ENCODE data around the gene CALR3. TPM values are rescaled to one million over a fixed set of nuclear protein-coding genes. Genes with fewer than 3 reads are reported as not detected.
A peak's percentile ranks its signal among the peaks of the same experiment; 100 is the strongest.

Gene CALR3
- total and polyA plus RNA-seq, 2 of the 8 experiments (the other 6 are each of a cell fraction or from before 2014, with no cell fraction given) = 0.11 to 0.32 TPM

DNA sequence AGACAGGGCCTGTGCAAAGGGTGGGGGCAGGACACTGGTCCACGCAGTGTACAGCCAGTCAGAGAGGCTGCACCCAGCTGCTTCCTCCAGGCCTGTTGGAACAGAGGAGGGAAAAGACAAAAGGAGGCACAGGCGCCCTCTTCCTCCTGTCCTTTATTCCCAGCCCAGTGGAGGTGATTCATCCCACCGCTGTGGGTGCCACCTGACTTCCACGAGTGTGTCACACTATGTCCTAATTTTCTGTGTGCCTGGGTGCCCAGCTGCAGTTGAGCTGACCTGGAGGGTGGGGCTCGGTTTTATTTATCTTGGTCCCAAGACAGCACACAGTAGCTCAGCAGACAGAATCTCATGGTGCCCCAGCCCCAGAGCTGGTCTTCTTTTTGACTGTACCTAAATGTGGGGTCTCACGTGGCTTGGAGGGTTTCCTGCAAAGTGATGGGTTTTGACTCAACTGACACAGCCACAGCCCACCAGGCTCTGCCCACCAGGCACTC lies 33.2 kb downstream of the CALR3 start:
- H3K56ac ChIP-seq (replicated peaks; ENCODE audit: insufficient read length, low read depth, low read length) = no peak overlapping the region
- peaks cover 10 to 93% of the 10 kb centered on the region in 2 experiments for H3K79me2 ChIP-seq (ENCODE audit: control insufficient read depth in 1 of 2, insufficient read depth in 2 of 2, low read length in 2 of 2)
- H3K14ac ChIP-seq (ENCODE audit: insufficient read length) = no peak overlapping the region
- WGBS, 2 experiments (ENCODE audit: extremely low coverage in 1 of 2, insufficient coverage in 1 of 2, insufficient read length in 1 of 2, insufficient replicate concordance in 2 of 2, low coverage in 1 of 2, low lambda C conversion rate in 2 of 2, missing lambda C conversion rate in 1 of 2) = 83% methylated on average over 5 of the region's 6 CpGs; no CpG with 5 or more reads in 1 of the 2 experiments
- no peak overlapping the region for H3K4me3 ChIP-seq (ENCODE audit: extremely low read depth in 1 of 4, insufficient read depth in 2 of 4, low read depth in 3 of 4, low read length in 4 of 4)
- peaks cover 2% of the 10 kb centered on the region; the same call in 1 of the 2 replicates for H3K23me2 ChIP-seq (ENCODE audit: low read depth, low read length)
- POLR2A ChIA-PET (ENCODE audit: partially characterized antibody) = no interaction called here
- peaks cover 2 to 18% (median 7%) of the 10 kb centered on the region in 4 experiments for H3K4me1 ChIP-seq (replicated peaks in 1 of 4; ENCODE audit: control insufficient read depth in 3 of 4, insufficient read depth in 4 of 4, low read length in 3 of 4)
- H3K27me3 ChIP-seq (replicated peaks in 1 of 4; ENCODE audit: control insufficient read depth in 3 of 4, extremely low read depth in 1 of 4, insufficient read depth in 3 of 4, low read length in 3 of 4) = no peaks in the 10 kb centered on the region
- DNase-seq (ENCODE audit: low read depth in 1 of 2, low spot score in 2 of 2) (no peak), FAIRE-seq (no peak)
- H3K4me2 ChIP-seq (ENCODE audit: insufficient read depth in 1 of 2, low read depth in 2 of 2, low read length in 2 of 2) = no peak overlapping the region
- no peak overlapping the region for H2AFZ ChIP-seq (ENCODE audit: low read length)
- H2BK120ac ChIP-seq (replicated peaks; ENCODE audit: low read depth, low read length) = no peak overlapping the region
- H3K36me3 ChIP-seq (ENCODE audit: control insufficient read depth in 2 of 4, insufficient read depth in 4 of 4, low read length in 3 of 4) = no peaks in the 10 kb centered on the region
- H3K9ac ChIP-seq (replicated peaks in 1 of 4; ENCODE audit: extremely low read depth in 1 of 4, low read depth in 3 of 4, low read length in 3 of 4) = no peak overlapping the region
- peak overlapping the region; percentile 18; the same call in 1 of the 2 replicates for H2BK15ac ChIP-seq (ENCODE audit: low read length)
- H2BK20ac ChIP-seq (ENCODE audit: low read length) = no peak overlapping the region
- H3K27ac ChIP-seq (ENCODE audit: low read depth, low read length) = no peak overlapping the region
- H4K5ac ChIP-seq (ENCODE audit: insufficient read length, low read depth, low read length) = no peak overlapping the region
- peaks cover 42% of the 10 kb centered on the region for H3K79me1 ChIP-seq (ENCODE audit: low read depth, low read length)
- H4K8ac ChIP-seq (ENCODE audit: extremely low read depth, insufficient read depth, low read length) = no peak overlapping the region
- TF ChIP-seq PHF8 (conservative IDR thresholded peaks at IDR 0.05; ENCODE audit: low read depth, low read length) = no peak
- TF ChIP-seq, protein P1, sequence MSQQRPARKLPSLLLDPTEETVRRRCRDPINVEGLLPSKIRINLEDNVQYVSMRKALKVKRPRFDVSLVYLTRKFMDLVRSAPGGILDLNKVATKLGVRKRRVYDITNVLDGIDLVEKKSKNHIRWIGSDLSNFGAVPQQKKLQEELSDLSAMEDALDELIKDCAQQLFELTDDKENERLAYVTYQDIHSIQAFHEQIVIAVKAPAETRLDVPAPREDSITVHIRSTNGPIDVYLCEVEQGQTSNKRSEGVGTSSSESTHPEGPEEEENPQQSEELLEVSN (IDR thresholded peaks at IDR 0.05) = no peak
- TF ChIP-seq, protein P2, sequence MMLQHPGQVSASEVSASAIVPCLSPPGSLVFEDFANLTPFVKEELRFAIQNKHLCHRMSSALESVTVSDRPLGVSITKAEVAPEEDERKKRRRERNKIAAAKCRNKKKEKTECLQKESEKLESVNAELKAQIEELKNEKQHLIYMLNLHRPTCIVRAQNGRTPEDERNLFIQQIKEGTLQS (IDR thresholded peaks at IDR 0.05; ENCODE audit: insufficient read depth, low read depth, low read length) = no peak
- no peak for TF ChIP-seq HDAC2 (IDR thresholded peaks at IDR 0.05; ENCODE audit: borderline replicate concordance in 1 of 2, low read depth in 2 of 2, low read length in 2 of 2)
- no peak for TF ChIP-seq JUN (IDR thresholded peaks at IDR 0.05; ENCODE audit: low read depth, low read length)
- TF ChIP-seq POU5F1 (IDR thresholded peaks at IDR 0.05; ENCODE audit: low read depth, low read length) = no peak
- TF ChIP-seq POLR2AphosphoS5 (IDR thresholded peaks at IDR 0.05; ENCODE audit: low read depth, low read length) = no peak
- no peak for TF ChIP-seq GABPA (IDR thresholded peaks at IDR 0.05; ENCODE audit: borderline replicate concordance, insufficient read depth, low read length)
- H2AK5ac ChIP-seq (ENCODE audit: low read depth, low read length) = no peak overlapping the region
- H2BK5ac ChIP-seq (ENCODE audit: low read depth, low read length) = 0 out of 2 replicates have a peak overlapping the region, but pooled peaks have one; percentile 24
- no peak overlapping the region for H3K4ac ChIP-seq (replicated peaks; ENCODE audit: insufficient read length, low read depth, low read length)
- no peak overlapping the region for H2BK12ac ChIP-seq (ENCODE audit: low read depth, low read length)
- H3K23ac ChIP-seq (ENCODE audit: insufficient read length) = no peak overlapping the region
- CTCF ChIA-PET (ENCODE audit: partially characterized antibody) = interaction anchor here (1.3 to 3.6 kb wide), 2 partner anchors 21 kb away, joined by 5 to 16 read pairs; no protein-coding TSS in a partner anchor
- H3K18ac ChIP-seq (ENCODE audit: extremely low read depth, low read length) = no peak overlapping the region
- H4K20me1 ChIP-seq (replicated peaks in 1 of 2; ENCODE audit: control insufficient read depth in 1 of 2, insufficient read depth in 2 of 2, low read length in 2 of 2) = peaks cover 22 to 34% of the 10 kb centered on the region in 2 experiments
- no peak overlapping the region for H4K91ac ChIP-seq (replicated peaks; ENCODE audit: insufficient read length, low read length)
- H3K9me3 ChIP-seq (ENCODE audit: insufficient read depth in 2 of 2, low read depth in 1 of 2, low read length in 1 of 2) = no peaks in the 10 kb centered on the region

Data from H1 (cell line).